ENCODE measurements around the gene RYR2.

- TF ChIP-seq EP300 (IDR thresholded peaks at IDR 0.05; ENCODE audit: low read depth), result no peak
- TF ChIP-seq CTCF (IDR thresholded peaks at IDR 0.05), result peak; percentile 7 to 28 (median 20)
- TF ChIP-seq POLR2AphosphoS5 (IDR thresholded peaks at IDR 0.05), result no peak
These were observed 636.0 kb downstream of the RYR2 start for GRCh38 chr1:237677979-237678378.
